Thyroid gland (tissue), 4 donors: ENCODE results near the gene SLC4A3. TPM values are rescaled to one million over a fixed set of nuclear protein-coding genes. Genes with fewer than 3 reads are reported as not detected.

ENCODE experiments used
- DNase-seq, 2 donors: peaks; one replicate each; pipeline ENCODE4 v3.0.0-alpha.2; 2019
- H3K27ac ChIP-seq, 3 donors: fragments of 200-600 bp; sonication (generic); 1 replicate in 2 of 3; 2 replicates in 1 of 3; pipeline ENCODE4 v1.5.1; 2016 to 2019; ENCODE audit warnings: mild to moderate bottlenecking in 1 of 3, moderate library complexity in 1 of 3
- H3K27me3 ChIP-seq: fragments of 200-600 bp; sonication (generic); one replicate; pipeline ENCODE4 v1.5.1; 2019
- H3K36me3 ChIP-seq, 2 donors: fragments of 200-600 bp; sonication (generic); one replicate each; pipeline ENCODE4 v1.5.1; 2016 to 2019
- H3K4me1 ChIP-seq, 2 donors: fragments of 200-600 bp; sonication (generic); one replicate each; pipeline ENCODE4 v1.5.1; 2017 to 2019
- H3K4me3 ChIP-seq, 3 donors: fragments of 200-600 bp; sonication (generic); replicated peaks in 1 of 3; 1 replicate in 2 of 3; 2 replicates in 1 of 3; pipeline ENCODE4 v1.5.1; 2016; ENCODE audit warnings: mild to moderate bottlenecking in 1 of 3
- H3K9me3 ChIP-seq: fragments of 200-600 bp; sonication (generic); one replicate; pipeline ENCODE4 v1.5.1; 2017
- CTCF ChIP-seq, 6 experiments: fragments of 200-600 bp in 3 of 6; fragments of 450-650 bp in 3 of 6; sonication (generic) in 3 of 6; IDR thresholded peaks; one replicate each; pipeline ENCODE4 v1.5.1; 2016 to 2019; ENCODE audit warnings: antibody characterized with exemption in 6 of 6, mild to moderate bottlenecking in 2 of 6, inconsistent platforms in 1 of 6, moderate library complexity in 1 of 6
- POLR2A ChIP-seq, 2 donors: fragments of 450-650 bp; IDR thresholded peaks; one replicate each; pipeline ENCODE4 v1.6.1; 2017; ENCODE audit warnings: antibody characterized with exemption in 2 of 2, mild to moderate bottlenecking in 2 of 2, moderate library complexity in 1 of 2
- WGBS, 2 donors: methylation state at CpG; one replicate each; pipeline ENCODE4 v1.1.5; 2017; 5-methylcytosine and 5-hydroxymethylcytosine counted together
- intact Hi-C: fragments of 100-400 bp; cut with DNase I; formaldehyde crosslinking; loops from one replicate; pipeline ENCODE4 v1.15.1; 2023
- total RNA-seq, 4 donors: library from RNA; depleted of rRNA; stranded (reverse); fragments of >200 nt; gene quantifications; one replicate each; pipeline ENCODE4 v1.2.3, GENCODE V29; 2016

SLC4A3 gene
- 1 to 10 TPM; 1.2 to 3.2 (median 2.8) TPM for total RNA-seq

DNA sequence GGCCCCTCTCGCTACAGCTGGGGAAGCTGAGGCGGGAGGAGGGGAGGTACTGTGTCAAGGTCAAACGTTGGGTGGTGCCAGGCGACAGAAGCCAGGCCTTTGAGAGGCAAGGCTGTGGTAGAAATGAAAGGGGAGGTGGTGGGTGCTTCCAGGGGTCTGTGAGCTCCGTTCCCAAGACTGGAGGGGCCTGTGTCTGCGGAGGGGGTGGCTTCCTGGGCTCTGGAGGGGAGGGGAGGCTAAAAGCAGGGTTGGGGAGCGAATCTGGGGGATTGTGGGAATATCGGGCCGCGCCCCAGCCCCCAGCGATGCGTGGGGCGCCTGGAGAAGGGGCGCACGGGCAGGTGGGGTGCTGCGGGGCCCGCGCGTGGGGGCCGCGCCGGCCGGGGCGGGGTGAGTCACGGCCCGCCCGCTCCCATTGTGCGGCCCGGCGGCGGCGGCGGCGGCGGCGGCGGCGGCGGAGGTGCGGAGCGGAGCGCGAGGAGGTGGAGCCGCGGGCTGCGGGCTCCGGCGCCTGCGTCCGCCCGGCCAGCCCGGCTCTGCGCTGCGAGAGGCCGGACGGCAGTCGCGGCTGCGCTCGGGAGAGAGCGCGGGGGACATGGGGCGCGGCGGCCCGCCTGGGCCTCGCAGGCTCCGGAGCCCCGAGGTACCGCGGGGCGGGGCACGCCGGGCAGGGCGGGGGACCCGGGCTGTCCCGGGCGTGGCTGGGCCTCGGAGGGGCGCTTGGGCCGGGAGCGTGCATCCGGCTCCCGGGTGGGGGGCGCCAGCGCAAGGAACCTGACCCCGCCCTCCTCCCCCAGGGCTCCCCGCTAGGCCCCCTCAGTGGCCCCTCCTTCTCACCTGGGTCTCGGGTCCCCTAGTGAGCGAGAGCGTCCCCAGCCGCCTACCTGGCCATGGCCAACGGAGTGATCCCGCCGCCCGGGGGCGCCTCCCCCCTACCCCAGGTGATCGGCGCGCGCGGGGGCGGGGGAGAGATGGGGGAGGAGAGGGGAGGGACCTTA, at the start of gene SLC4A3:
Gene SLC4A3, plus strand, starts transcription at position 528 of the 998 bp plus-strand sequence. Its CDS starts 363 bp downstream, at position 891.
- intact Hi-C loops, result no loop called here
- Histone ChIP-seq H3K27me3 (no peaks in the 10 kb centered on the region), H3K4me1 (peaks cover 5 to 7% of the 10 kb centered on the region in 2 donors), H3K36me3 (no peaks in the 10 kb centered on the region), H3K9me3 (no peaks in the 10 kb centered on the region), H3K27ac (no peak within 1 kb of the TSS), H3K4me3 (peak within 1 kb of the TSS in 1 of 3 donors; percentile 35)
- peak; percentile 19 to 26 for DNase-seq
- TF ChIP-seq CTCF (IDR thresholded peaks at IDR 0.05), result no peak
- TF ChIP-seq POLR2A (IDR thresholded peaks at IDR 0.05), result no peak
- 18 to 40% methylated on average over 9 to 20 of the region's 103 CpGs for WGBS, 2 donors

GRCh38 chr2:219578811-219579613, 48.4 kb upstream of the SLC4A3 start:
- H3K27me3 ChIP-seq, result no peaks in the 10 kb centered on the region
- no peak overlapping the region for H3K4me3 ChIP-seq
- H3K9me3 ChIP-seq, result no peaks in the 10 kb centered on the region
- H3K27ac ChIP-seq, result peak overlapping the region; percentile 86 to 93 (median 88)
- peak; percentile 77 to 78 for DNase-seq
- intact Hi-C loops, result no loop called here
- no peaks in the 10 kb centered on the region for H3K36me3 ChIP-seq
- 56 to 62% methylated on average over 8 of the region's 8 CpGs for WGBS, 2 donors
- TF ChIP-seq CTCF (IDR thresholded peaks at IDR 0.05) (no peak), POLR2A (IDR thresholded peaks at IDR 0.05) (peak in 1 of 2 donors; percentile 36)
- peaks cover 52% of the 10 kb centered on the region in 2 donors for H3K4me1 ChIP-seq

GRCh38 chr2:219581346-219581745, 46.1 kb upstream of the SLC4A3 start:
- H3K4me3 ChIP-seq, result no peak overlapping the region
- H3K4me1 ChIP-seq, result peaks cover 31% of the 10 kb centered on the region in 2 donors
- no peaks in the 10 kb centered on the region for H3K27me3 ChIP-seq
- no peak overlapping the region for H3K27ac ChIP-seq
- DNase-seq, result peak in 1 of 2 donors; percentile 23
- intact Hi-C loops, result no loop called here
- no peaks in the 10 kb centered on the region for H3K9me3 ChIP-seq
- TF ChIP-seq CTCF (IDR thresholded peaks at IDR 0.05), result no peak
- TF ChIP-seq POLR2A (IDR thresholded peaks at IDR 0.05), result no peak
- no peaks in the 10 kb centered on the region for H3K36me3 ChIP-seq
- 57 to 100% methylated on average over 1 to 2 of the region's 2 CpGs for WGBS, 2 donors

DNA sequence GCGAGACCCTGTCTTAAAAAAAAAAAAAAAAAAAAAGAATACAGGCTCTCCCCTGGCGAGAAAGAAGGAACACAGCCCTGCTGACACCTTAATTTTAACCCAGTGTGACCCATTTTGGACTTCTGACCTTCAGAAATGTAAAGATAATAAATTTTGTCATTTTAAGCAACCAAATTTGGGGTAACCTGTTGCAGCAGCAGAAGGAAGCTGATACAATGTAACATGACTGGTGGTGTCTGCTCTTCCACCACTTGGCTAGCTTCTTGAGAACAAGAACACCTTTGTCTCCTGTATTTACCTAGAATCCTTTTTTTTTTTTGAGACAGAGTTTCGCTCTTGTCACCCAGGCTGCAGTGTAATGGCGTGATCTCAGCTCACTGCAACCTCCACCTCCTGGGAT, 36.3 kb upstream of the SLC4A3 start:
- H3K27ac ChIP-seq, result no peak overlapping the region
- no peaks in the 10 kb centered on the region for H3K27me3 ChIP-seq
- TF ChIP-seq POLR2A (IDR thresholded peaks at IDR 0.05) (no peak), CTCF (IDR thresholded peaks at IDR 0.05) (no peak)
- H3K9me3 ChIP-seq, result no peaks in the 10 kb centered on the region
- H3K4me1 ChIP-seq, result peaks cover 0 to 5% of the 10 kb centered on the region in 2 donors
- intact Hi-C loops, result no loop called here
- H3K4me3 ChIP-seq, result no peak overlapping the region
- no peaks in the 10 kb centered on the region for H3K36me3 ChIP-seq
- no peak for DNase-seq
- WGBS, 2 donors, result 70 to 72% methylated on average over 4 of the region's 4 CpGs
